SK-N-SH treated with all-trans-retinoic acid at 6 μM for 48 hours (cell line): ENCODE data around the gene R3HDML.

Experiments
- ATAC-seq: fragments of 200-7000 bp; cut with Tn5 transposase; 3 replicates; pipeline ENCODE4 v1.9.1; 2020; ENCODE audit warnings: mild to moderate bottlenecking, moderate library complexity
- ARNTL ChIP-seq: fragments of 450-650 bp; formaldehyde crosslinking; IDR thresholded peaks from 2 replicates; pipeline ENCODE4 v1.5.0; 2020; ENCODE audit warnings: low read depth, mild to moderate bottlenecking, moderate library complexity, borderline replicate concordance
- BACH2 ChIP-seq: fragments of 250-450 bp; sonication (Bioruptor Pico); IDR thresholded peaks from 2 replicates; pipeline ENCODE4 v1.9.0; 2021; ENCODE audit warnings: mild to moderate bottlenecking, borderline replicate concordance
- ESRRG ChIP-seq: fragments of 250-450 bp; sonication (Bioruptor Pico); IDR thresholded peaks from 2 replicates; pipeline ENCODE4 v1.6.1; 2021; ENCODE audit warnings: mild to moderate bottlenecking
- GLIS3 ChIP-seq: fragments of 250-450 bp; sonication (Bioruptor Pico); IDR thresholded peaks from 2 replicates; pipeline ENCODE4 v1.5.0; 2020; ENCODE audit warnings: mild to moderate bottlenecking, moderate library complexity
- ISL1 ChIP-seq: fragments of 250-450 bp; sonication (Bioruptor Pico); IDR thresholded peaks from 2 replicates; pipeline ENCODE4 v2.1.2; 2022; ENCODE audit warnings: mild to moderate bottlenecking, moderate library complexity
- OSR1 ChIP-seq: fragments of 250-450 bp; sonication (Bioruptor Pico); IDR thresholded peaks from 2 replicates; pipeline ENCODE4 v1.8.0; 2022; ENCODE audit warnings: moderate library complexity, mild to moderate bottlenecking, inconsistent platforms
- PPARA ChIP-seq: fragments of 250-450 bp; sonication (Bioruptor Pico); IDR thresholded peaks from 2 replicates; pipeline ENCODE4 v1.5.0; 2020; ENCODE audit warnings: mild to moderate bottlenecking, borderline replicate concordance
- RARB ChIP-seq: fragments of 250-450 bp; sonication (Bioruptor Pico); IDR thresholded peaks from 2 replicates; pipeline ENCODE4 v1.8.0; 2021; ENCODE audit warnings: mild to moderate bottlenecking, moderate library complexity
- SNAI2 ChIP-seq: fragments of 250-450 bp; sonication (Bioruptor Pico); IDR thresholded peaks from 2 replicates; pipeline ENCODE4 v1.5.0; 2020; ENCODE audit warnings: mild to moderate bottlenecking, moderate library complexity
- TCF4 ChIP-seq: fragments of 250-450 bp; sonication (Bioruptor Pico); IDR thresholded peaks from 2 replicates; pipeline ENCODE4 v1.8.0; 2021; ENCODE audit warnings: mild to moderate bottlenecking, moderate library complexity, borderline replicate concordance
- TOX ChIP-seq: fragments of 250-450 bp; sonication (Bioruptor Pico); IDR thresholded peaks from 2 replicates; pipeline ENCODE4 v1.8.0; 2021; ENCODE audit warnings: mild to moderate bottlenecking, moderate library complexity, borderline replicate concordance
- ZC3H10 ChIP-seq: fragments of 250-450 bp; sonication (Bioruptor Pico); IDR thresholded peaks from 2 replicates; pipeline ENCODE4 v1.5.1; 2021; ENCODE audit warnings: mild to moderate bottlenecking, moderate library complexity
- ZFP3 ChIP-seq: fragments of 250-450 bp; sonication (Bioruptor Pico); IDR thresholded peaks from 2 replicates; pipeline ENCODE4 v1.5.0; 2020; ENCODE audit warnings: mild to moderate bottlenecking, moderate library complexity
- ZFP30 ChIP-seq: fragments of 450-650 bp; formaldehyde crosslinking; IDR thresholded peaks from 2 replicates; pipeline ENCODE4 v1.5.0; 2022; ENCODE audit warnings: mild to moderate bottlenecking, moderate library complexity
- ZNF565 ChIP-seq: fragments of 450-650 bp; formaldehyde crosslinking; conservative IDR thresholded peaks from 2 replicates; pipeline ENCODE4 v1.5.0; 2020; ENCODE audit warnings: low read depth, mild to moderate bottlenecking, moderate library complexity
- ZNF70 ChIP-seq: fragments of 450-650 bp; formaldehyde crosslinking; IDR thresholded peaks from 2 replicates; pipeline ENCODE4 v1.5.0; 2020; ENCODE audit warnings: mild to moderate bottlenecking, moderate library complexity
- ZNF8 ChIP-seq: fragments of 450-650 bp; formaldehyde crosslinking; IDR thresholded peaks from 2 replicates; pipeline ENCODE4 v1.5.0; 2020; ENCODE audit warnings: mild to moderate bottlenecking, moderate library complexity
- TF ChIP-seq, protein P1 (sequence below): fragments of 250-450 bp; sonication (Bioruptor Pico); IDR thresholded peaks from 2 replicates; pipeline ENCODE4 v1.5.1; 2021; ENCODE audit warnings: mild to moderate bottlenecking, moderate library complexity
- TF ChIP-seq, protein P2 (sequence below): fragments of 250-450 bp; sonication (Bioruptor Pico); IDR thresholded peaks from 2 replicates; pipeline ENCODE4 v1.5.1; 2020; ENCODE audit warnings: low read depth, mild to moderate bottlenecking, moderate library complexity
- TF ChIP-seq, protein P3 (sequence below): fragments of 250-450 bp; sonication (Bioruptor Pico); IDR thresholded peaks from 2 replicates; pipeline ENCODE4 v1.8.0; 2020; ENCODE audit warnings: mild to moderate bottlenecking, moderate library complexity, borderline replicate concordance
- TF ChIP-seq, protein P4 (sequence below): fragments of 250-450 bp; sonication (Bioruptor Pico); IDR thresholded peaks from 2 replicates; pipeline ENCODE4 v1.8.0; 2021; ENCODE audit warnings: low read depth, mild to moderate bottlenecking, moderate library complexity, borderline replicate concordance
- TF ChIP-seq, protein P5 (sequence below): fragments of 250-450 bp; sonication (Bioruptor Pico); IDR thresholded peaks from 2 replicates; pipeline ENCODE4 v1.5.0; 2020; ENCODE audit warnings: mild to moderate bottlenecking, moderate library complexity

The R3HDML gene

DNA sequence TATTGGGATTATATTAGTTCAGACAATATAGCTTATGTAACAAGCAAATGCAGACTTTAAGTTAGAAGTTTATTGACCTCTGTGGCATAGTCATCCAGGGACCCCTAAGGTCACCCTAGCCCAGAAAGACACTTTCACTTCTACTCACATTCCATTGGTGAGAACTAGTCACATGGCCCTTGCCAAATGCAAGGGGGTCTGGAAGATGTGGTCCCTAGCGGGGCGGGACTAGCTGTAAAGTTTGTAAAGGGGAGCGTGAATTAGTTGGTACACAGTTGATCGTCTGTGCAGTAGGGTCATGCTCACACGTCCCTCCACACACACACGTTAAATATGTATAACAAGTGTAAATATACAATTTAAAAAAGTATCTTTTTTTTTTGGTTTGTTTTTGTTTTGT is 27.9 kb downstream of the R3HDML start (continued):
- TF ChIP-seq ZNF8 = no peak

DNA sequence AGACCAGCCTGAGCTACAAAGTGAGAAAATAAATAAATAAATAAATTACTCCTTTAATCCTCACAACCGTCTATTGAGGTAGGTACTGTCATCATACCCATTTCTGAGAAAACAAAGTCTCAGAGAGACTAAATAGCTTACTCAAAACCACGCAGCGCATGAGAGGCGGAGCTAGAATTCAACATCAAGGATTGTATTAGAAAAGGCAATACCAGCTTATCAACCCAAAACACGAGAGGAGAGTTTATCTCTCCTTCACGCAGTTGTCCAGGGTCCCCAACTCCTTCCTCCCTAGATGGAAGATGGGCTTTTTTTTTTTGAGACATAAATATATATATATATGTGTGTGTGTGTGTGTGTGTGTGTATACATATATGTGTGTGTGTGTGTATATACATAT is 30.9 kb downstream of the R3HDML start:
- TF ChIP-seq ZFP30 (CRISPR knock-in tag) = no peak
- TF ChIP-seq ZC3H10 (CRISPR knock-in tag) = no peak
- TF ChIP-seq ISL1 (CRISPR knock-in tag) = no peak
- TF ChIP-seq SNAI2 = no peak
- TF ChIP-seq ZNF565 = no peak
- TF ChIP-seq ARNTL (CRISPR knock-in tag) = no peak
- ATAC-seq = no peak

DNA sequence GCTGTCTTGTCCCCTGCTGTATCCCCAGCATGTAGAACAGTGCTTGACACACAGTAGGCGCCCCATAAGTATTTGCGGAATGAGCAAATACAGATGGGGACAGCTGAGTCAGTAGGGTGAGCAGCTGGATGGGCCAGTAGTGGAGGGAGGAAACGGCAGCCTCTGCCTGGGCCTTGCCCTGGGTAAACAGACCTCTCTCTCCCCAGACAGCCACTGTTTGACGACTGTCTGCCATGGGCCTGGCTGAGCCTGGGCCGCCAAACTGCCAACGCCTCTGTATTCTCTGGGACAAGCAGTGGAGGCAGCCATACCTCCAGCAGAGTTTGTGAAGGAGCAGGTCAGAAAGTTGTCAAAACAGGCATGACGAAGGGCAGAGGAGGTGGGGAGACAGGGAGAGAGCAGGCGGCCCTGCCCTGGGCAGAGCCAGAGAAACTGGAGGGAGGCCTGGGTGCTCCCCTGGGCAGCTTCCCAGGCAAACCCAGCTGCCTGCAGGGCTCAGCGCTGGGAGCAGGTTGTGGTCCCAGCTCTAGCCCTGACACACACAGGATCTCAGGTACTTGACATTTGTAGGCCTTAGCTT is 33.9 kb downstream of the R3HDML start:
- ATAC-seq = no peak
- TF ChIP-seq ZNF70 (CRISPR knock-in tag) = no peak
- TF ChIP-seq ZC3H10 (CRISPR knock-in tag) = no peak
- TF ChIP-seq, protein P1, sequence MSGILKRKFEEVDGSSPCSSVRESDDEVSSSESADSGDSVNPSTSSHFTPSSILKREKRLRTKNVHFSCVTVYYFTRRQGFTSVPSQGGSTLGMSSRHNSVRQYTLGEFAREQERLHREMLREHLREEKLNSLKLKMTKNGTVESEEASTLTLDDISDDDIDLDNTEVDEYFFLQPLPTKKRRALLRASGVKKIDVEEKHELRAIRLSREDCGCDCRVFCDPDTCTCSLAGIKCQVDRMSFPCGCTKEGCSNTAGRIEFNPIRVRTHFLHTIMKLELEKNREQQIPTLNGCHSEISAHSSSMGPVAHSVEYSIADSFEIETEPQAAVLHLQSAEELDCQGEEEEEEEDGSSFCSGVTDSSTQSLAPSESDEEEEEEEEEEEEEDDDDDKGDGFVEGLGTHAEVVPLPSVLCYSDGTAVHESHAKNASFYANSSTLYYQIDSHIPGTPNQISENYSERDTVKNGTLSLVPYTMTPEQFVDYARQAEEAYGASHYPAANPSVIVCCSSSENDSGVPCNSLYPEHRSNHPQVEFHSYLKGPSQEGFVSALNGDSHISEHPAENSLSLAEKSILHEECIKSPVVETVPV (CRISPR knock-in tag) = no peak
- no peak for TF ChIP-seq ISL1 (CRISPR knock-in tag)
- TF ChIP-seq ZFP30 (CRISPR knock-in tag) = no peak
- TF ChIP-seq PPARA (CRISPR knock-in tag) = no peak
- no peak for TF ChIP-seq ZNF8
- TF ChIP-seq, all 23 proteins: peak for 0

DNA sequence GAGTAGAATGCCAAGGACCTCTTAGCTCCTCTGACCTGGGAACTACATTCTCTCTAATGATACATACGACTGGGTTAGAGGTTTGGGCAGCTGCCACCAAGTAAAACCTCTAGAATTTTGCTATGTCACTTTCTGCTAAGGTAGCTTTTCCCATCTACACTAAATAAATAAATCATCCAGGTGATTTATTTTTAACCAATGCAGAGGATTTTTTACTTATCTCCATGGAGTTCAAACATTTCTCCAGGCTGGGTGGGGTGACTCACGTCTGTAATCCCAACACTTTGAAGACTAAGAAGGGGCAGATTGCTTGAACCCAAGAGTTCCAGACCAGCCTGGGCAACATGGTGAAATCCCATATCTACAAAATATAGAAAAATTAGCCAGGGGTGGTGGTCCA is 45.8 kb downstream of the R3HDML start:
- ATAC-seq = no peak
- no peak for TF ChIP-seq ZNF8
- no peak for TF ChIP-seq GLIS3 (CRISPR knock-in tag)
- TF ChIP-seq TOX = no peak
- no peak for TF ChIP-seq ZFP30 (CRISPR knock-in tag)
- TF ChIP-seq OSR1 = no peak

DNA sequence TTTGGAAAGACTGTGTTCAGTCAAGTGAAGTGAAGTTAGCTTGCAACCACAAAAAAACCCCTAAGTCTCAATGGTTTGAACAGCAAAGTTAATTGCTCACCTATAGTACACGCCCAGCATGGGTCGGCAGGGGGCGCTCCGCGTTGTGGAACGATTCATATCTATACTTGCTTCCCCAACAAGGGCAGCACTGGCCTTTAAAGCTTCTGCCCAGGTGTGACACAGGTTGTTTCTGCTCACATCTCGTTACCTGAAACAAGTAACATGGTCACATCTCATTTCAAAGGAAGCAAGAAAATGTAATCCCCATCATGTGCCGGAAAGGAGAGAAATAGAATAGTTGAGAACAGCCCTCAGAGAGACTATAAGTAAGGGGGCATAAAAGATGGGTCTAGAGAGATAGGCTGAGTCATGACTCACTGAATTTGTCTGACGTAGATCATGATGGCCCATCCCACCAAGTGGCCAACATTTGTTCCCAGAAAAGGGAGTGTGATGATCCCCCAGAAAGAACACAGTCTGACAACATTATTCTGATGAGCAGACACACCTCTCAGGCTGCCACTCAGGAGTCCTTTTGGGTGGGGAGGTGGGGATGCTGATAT is 47.7 kb downstream of the R3HDML start:
- ATAC-seq = peak; percentile 82

More for the DNA sequence above, 47.7 kb downstream of the R3HDML start:
- TF ChIP-seq, protein P2, sequence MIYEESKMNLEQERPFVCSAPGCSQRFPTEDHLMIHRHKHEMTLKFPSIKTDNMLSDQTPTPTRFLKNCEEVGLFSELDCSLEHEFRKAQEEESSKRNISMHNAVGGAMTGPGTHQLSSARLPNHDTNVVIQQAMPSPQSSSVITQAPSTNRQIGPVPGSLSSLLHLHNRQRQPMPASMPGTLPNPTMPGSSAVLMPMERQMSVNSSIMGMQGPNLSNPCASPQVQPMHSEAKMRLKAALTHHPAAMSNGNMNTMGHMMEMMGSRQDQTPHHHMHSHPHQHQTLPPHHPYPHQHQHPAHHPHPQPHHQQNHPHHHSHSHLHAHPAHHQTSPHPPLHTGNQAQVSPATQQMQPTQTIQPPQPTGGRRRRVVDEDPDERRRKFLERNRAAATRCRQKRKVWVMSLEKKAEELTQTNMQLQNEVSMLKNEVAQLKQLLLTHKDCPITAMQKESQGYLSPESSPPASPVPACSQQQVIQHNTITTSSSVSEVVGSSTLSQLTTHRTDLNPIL (CRISPR knock-in tag) = no peak
- TF ChIP-seq SNAI2 (no peak), ZFP30 (CRISPR knock-in tag) (no peak), BACH2 (CRISPR knock-in tag) (no peak), ESRRG (CRISPR knock-in tag) (no peak), ZNF70 (CRISPR knock-in tag) (no peak), RARB (CRISPR knock-in tag) (no peak), ISL1 (CRISPR knock-in tag) (no peak), ZC3H10 (CRISPR knock-in tag) (no peak), ZFP3 (CRISPR knock-in tag) (no peak), ZNF8 (no peak), TCF4 (CRISPR knock-in tag) (no peak), TOX (no peak), PPARA (CRISPR knock-in tag) (no peak), GLIS3 (CRISPR knock-in tag) (no peak)
- TF ChIP-seq, protein P3, sequence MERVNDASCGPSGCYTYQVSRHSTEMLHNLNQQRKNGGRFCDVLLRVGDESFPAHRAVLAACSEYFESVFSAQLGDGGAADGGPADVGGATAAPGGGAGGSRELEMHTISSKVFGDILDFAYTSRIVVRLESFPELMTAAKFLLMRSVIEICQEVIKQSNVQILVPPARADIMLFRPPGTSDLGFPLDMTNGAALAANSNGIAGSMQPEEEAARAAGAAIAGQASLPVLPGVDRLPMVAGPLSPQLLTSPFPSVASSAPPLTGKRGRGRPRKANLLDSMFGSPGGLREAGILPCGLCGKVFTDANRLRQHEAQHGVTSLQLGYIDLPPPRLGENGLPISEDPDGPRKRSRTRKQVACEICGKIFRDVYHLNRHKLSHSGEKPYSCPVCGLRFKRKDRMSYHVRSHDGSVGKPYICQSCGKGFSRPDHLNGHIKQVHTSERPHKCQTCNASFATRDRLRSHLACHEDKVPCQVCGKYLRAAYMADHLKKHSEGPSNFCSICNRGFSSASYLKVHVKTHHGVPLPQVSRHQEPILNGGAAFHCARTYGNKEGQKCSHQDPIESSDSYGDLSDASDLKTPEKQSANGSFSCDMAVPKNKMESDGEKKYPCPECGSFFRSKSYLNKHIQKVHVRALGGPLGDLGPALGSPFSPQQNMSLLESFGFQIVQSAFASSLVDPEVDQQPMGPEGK = no peak
- TF ChIP-seq, protein P4, sequence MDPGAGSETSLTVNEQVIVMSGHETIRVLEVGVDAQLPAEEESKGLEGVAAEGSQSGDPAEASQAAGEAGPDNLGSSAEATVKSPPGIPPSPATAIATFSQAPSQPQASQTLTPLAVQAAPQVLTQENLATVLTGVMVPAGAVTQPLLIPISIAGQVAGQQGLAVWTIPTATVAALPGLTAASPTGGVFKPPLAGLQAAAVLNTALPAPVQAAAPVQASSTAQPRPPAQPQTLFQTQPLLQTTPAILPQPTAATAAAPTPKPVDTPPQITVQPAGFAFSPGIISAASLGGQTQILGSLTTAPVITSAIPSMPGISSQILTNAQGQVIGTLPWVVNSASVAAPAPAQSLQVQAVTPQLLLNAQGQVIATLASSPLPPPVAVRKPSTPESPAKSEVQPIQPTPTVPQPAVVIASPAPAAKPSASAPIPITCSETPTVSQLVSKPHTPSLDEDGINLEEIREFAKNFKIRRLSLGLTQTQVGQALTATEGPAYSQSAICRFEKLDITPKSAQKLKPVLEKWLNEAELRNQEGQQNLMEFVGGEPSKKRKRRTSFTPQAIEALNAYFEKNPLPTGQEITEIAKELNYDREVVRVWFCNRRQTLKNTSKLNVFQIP (CRISPR knock-in tag) = no peak
- TF ChIP-seq, protein P5, sequence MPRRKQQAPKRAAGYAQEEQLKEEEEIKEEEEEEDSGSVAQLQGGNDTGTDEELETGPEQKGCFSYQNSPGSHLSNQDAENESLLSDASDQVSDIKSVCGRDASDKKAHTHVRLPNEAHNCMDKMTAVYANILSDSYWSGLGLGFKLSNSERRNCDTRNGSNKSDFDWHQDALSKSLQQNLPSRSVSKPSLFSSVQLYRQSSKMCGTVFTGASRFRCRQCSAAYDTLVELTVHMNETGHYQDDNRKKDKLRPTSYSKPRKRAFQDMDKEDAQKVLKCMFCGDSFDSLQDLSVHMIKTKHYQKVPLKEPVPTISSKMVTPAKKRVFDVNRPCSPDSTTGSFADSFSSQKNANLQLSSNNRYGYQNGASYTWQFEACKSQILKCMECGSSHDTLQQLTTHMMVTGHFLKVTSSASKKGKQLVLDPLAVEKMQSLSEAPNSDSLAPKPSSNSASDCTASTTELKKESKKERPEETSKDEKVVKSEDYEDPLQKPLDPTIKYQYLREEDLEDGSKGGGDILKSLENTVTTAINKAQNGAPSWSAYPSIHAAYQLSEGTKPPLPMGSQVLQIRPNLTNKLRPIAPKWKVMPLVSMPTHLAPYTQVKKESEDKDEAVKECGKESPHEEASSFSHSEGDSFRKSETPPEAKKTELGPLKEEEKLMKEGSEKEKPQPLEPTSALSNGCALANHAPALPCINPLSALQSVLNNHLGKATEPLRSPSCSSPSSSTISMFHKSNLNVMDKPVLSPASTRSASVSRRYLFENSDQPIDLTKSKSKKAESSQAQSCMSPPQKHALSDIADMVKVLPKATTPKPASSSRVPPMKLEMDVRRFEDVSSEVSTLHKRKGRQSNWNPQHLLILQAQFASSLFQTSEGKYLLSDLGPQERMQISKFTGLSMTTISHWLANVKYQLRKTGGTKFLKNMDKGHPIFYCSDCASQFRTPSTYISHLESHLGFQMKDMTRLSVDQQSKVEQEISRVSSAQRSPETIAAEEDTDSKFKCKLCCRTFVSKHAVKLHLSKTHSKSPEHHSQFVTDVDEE = no peak
- TF ChIP-seq, all 23 proteins: peak for 0
